Activated CD8-positive, alpha-beta memory T cell treated with anti-CD3 and anti-CD28 coated beads, Interleukin-2, amount 50 U/mL, for 1 hour (primary cell): Measurements from ENCODE around the gene CHRM5.
"Not testable (repeated sequence)": the region's sequence is repeated elsewhere in the genome, so short reads cannot be mapped to it uniquely, and the experiment has no call there.

Source experiments
- DNase-seq: peaks from one replicate; pipeline ENCODE4 v3.0.0-alpha.2; 2020; ENCODE audit errors: extremely low read depth

The CHRM5 gene

DNA sequence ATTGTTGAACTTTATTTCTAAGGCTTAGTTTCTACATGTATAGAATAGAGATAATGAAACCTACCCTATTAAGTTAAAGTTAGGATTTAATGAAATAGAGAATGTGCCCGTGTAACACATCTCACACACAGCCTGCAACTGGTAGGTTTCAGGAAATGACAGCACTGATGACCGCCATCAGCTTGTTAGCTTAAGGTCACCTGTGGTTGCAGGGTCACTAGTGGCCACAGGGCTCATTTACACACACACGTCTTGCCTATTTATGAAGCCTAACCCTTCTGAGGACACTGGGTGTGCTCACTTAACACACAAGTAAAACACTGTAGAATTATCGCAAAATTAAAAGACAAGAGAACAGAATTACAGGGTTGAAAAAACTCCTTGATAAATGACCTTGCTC is 20.1 kb downstream of the CHRM5 start:
- DNase-seq, result no peak

DNA sequence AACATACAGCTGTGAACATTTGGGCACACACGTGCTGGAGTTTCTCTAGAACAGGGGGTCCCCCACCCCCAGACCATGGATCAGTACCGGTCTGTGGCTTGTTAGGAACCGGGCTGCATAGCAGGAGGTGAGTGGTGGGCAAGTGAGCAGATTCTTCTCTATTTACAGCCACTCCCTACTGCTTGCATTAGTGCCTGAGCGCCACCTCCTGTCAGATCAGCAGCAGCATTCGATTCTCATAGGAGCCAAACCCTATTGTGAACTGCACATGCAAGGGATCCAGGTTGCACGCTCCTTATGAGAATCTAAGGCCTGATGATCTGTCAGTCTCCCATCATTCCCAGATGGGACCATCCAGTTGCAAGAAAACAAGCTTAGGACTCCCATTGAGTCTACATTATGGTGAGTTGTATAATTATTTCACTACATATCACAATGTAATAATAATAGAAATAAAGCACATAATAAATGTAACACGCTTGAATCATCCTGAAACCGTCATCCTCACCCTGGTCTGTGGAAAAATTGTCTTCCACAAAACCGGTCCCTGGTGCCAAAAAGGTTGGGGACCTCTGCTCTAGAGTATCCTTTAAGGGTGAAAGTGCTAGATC is 25.8 kb downstream of the CHRM5 start:
- no peak for DNase-seq

DNA sequence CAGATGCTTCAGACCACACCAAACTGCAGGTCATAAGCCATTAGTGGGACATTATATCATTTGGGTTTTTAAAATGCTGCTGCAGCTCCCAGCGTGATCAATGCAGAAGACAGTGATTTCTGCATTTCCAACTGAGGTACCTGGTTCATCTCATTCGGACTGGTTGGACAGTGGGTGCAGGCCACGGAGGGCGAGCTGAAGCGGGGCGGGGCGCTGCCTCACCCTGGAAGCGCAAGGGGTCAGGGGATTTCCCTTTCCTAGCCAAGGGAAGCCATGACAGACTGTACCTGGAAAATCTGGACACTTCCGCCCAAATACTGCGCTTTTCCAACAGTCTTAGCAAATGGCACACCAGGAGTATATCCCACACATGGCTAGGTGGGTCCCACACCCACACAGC is 27.4 kb downstream of the CHRM5 start:
- not testable (repeated sequence) for DNase-seq

DNA sequence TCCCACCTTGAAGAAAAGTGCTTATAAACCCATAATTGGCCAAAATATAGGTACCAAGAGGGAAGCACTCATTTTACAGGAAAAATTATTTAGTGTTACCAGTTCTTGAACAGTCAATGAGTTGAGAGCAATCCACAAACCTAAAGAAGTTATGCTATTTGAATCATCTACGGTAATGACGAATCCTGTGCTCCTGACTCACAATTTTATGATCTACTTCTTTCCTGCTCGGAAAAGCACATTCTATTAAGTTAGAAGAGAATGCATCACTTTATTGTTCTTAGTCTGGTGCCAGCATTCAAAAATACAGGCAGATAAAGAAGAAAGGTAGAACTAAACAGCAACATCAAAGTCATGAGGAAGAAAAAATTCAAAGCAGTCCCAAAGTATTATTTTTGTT is 33.2 kb downstream of the CHRM5 start:
- no peak for DNase-seq

DNA sequence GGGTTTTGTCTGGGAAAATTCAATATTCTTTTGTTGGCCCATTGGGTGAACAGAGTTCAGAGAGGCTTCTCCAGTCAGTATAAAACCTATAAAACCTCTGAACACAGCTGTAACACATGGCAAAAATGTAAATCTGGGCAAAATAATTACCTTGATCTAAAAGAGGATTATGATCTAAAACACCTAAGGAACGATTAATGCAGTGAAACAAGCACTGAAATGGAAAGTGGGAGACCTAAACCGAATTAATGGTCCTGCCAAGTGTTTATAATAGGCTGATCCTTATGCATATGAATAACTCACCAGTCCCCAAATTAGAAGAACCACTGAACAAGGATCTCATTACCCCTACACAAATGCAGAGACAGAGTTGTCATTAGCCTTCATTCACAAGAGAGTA is 38.1 kb downstream of the CHRM5 start:
- no peak for DNase-seq

DNA sequence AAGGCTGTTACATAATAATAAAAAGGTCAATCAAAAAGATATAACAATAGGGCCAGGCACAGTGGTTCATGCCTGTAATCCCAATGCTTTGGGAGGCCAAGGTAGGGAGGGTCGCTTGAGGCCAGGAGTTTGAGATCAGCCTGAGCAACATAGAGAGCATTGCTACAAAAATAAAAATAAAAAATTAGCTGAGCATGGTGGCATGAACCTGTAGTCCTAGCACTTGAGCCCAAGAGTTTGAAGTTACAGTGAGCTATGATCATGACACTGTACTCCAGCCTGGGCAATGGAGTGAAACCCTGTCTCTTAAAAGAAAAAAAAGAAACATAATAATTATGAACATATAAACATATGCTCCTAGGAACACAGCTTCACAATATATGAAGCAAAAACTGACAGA is 41.4 kb downstream of the CHRM5 start:
- no peak for DNase-seq

DNA sequence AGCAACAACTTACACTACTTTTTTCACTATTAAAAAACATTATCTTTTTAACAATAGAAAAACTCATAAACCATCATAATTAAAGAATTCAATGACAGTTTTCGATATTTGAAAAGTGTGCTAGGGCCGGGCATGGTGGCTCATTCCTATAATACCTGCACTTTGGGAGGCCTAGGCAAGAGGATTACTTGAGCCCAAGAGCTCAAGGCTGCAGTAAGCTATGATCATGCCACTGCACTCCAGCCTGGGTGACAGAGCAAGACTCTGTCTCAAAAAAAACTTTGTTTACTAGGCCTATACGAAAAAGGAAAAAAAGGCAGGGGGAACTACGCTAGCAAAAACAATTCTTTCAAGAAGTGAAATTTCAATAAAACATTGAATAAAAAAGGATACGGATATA is 42.6 kb downstream of the CHRM5 start:
- DNase-seq, result no peak

DNA sequence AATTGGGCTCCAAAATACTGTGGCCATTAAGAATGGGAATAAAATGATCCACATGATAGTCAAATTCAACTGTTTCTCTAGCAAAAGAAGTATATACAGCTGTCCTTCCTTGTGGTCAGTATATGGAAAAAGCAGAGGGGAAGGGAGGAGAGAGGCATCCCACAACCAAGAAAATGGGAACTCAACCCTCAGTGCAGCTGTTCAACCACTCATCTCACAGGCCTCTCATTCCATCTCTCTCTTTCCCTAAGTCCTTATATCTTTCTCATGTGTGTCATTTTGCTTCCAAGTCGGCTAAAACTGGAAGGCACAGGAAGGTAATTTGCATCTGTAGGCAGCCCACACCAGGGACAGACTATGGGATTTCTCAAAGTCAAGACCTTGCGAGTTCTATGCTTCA is 43.2 kb downstream of the CHRM5 start:
- no peak for DNase-seq

DNA sequence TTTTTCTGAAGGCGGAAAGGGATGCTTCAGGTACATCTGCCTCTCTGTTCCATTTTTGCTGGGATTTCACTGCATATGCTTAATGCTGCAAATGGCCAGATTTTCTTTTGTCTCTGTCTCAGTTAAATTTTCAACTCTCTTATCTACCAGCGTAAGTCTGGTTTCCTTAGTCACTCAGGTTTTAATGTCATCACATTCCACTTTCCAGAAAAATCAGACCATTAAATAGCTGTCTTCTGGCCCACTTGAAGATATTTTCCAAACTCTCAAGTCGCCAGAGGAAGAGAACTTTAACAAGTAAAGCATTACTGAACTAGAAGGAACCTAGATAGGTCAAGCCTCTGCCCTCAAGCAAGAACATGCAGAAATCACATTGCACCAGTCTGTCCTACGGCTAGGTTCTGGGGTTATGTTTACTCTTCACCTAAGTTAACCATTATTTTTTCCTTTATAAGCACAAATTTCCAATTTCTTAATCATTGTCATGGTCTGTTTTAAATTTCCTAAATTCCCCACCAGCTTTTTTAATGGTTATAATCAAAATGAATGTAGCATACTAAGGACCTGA is 44.2 kb downstream of the CHRM5 start:
- DNase-seq, result no peak

DNA sequence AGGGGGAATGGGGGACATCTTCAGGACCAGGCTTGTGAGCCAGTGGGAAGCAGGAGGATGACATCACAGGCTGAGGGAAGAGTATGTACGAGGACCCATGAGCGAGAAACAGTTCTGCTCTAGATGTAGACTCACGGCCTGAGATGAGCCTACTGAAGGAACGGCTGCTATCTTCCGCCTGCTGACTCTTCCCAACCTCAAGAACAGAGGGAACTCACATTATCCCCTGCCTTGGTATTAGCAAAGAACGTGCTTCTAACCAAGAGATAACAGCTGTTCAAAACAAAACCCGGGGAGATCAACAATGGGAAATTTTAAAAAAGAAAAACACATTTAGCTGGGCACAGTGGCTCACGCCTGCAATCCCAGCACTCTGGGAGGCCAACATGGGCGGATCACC is 45.4 kb downstream of the CHRM5 start:
- no peak for DNase-seq

DNA sequence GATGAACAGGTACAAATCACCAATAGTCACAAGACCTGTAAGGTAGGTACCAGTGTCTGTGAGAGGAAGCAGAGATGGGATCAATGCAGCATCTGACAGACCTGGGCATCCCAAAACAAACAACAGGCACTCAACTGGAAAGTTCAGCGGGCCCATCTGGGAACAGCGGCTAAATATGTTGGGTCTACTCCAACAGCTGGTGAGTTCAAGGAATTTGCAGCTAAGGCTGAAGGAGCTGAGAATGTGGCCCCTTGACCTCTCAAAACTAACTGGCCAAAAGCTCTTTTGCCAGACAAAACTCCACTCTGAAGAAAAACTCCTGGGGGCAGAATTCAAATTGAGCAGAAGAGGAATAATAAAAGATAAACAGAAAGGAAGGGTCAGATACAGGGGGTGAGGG is 46.3 kb downstream of the CHRM5 start:
- DNase-seq, result no peak

DNA sequence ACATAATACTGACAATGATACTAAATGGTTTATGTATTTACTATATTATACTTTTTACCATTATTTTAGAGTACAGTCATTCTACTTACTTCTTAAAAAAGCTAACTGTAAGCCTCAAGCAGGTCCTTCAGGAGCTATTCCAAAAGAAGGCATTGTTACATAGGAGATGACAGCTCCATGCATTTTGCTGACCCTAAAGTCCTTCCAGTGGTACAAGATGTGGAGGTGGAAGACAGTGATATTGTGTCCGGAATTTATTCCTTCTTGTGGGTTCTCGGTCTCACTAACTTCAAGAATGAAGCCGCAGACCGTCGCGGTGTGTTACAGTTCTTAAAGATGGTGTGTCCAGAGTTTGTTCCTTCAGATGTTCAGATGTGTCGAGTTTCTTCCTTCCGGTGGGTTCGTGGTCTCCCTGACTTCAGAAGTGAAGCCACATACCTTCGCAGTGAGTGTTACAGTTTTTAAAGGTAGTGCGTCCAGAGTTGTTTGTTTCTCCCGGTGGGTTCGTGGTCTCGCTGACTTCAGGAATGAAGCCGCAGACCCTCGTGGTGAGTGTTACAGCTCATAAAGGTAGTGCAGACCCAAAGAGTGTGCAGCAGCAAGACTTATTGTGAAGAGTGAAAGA is 49.8 kb downstream of the CHRM5 start:
- no peak for DNase-seq

DNA sequence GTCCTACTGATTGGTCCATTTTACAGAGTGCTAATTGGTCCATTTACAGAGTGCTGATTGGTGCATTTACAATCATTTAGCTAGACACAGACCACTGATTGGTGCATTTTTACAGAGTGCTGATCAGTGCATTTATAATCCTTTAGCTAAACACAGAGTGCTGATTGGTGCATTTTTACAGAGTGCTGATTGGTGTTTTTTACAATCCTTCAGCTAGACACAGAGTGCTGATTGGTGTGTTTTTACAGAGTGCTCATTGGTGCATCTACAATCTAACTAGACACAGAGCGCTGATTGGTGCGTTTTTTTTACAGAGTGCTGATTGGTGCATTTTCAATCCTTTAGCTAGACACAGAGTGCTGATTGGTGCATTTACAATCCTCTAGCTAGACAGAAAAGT is 50.4 kb downstream of the CHRM5 start:
- DNase-seq, result not testable (repeated sequence)

DNA sequence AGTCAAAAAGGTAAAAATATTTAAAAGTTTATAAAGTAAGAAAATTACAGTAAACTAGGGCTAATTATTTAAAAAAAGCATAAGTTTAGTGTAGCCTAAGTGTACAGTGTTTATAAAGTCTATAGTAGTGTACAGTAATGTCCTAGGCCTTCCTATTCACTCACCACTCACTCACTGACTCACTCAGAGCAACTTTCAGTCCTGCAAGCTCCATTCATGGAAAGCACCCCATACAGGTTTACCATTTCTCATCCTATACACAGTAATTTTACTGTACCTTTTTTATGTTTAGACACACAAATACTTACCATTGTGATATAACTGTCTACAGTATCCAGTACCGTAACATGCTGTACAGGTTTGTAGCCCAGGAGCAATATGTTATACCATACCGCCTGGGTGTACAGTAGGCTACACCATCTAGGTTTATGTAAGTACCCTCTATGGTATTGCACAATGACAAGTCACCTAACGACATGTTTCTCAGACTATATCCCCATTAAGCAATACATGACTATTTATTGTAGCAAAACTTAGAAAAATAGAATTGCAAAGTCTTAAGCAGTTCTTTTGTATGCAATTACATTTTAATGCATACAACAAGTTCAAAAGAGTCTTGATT is 51.2 kb downstream of the CHRM5 start:
- no peak for DNase-seq

DNA sequence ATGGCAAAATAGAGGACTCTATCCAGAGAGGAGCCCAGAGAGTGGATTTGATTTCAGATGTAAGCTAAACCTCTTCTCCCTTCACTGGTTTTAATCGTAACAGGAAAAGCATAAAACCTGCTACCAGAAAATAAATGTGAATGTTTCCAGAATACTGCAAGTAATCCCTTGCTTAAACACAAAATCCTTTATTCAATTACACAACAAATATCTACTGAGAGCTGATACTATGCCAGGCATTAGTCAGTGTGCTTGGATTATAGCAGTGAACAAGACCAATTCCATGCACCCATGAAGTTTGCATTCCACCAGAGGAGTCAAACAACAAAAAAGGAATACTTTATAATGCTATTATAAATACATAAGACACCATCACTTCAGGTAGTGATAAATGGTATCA is 55.6 kb downstream of the CHRM5 start:
- DNase-seq, result no peak

DNA sequence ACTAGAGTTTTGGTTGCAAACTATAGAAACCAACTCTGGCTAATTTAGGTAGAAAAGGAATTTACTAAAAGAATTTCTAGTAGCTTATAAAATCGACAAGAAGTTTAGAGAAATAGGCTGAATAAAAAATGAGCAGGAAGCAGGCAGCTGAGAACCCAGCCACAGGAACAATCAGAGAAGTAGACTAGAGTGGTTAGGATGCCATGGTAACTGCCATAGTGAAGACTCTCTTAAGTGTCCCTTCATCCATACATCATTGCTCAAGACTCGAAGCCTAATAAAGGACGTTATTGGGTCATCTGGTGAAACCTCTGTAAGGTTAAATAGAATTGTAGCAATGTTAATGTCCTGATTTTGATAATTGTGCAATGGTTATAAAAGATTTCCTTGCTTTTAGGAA is 57.0 kb downstream of the CHRM5 start:
- DNase-seq, result no peak

DNA sequence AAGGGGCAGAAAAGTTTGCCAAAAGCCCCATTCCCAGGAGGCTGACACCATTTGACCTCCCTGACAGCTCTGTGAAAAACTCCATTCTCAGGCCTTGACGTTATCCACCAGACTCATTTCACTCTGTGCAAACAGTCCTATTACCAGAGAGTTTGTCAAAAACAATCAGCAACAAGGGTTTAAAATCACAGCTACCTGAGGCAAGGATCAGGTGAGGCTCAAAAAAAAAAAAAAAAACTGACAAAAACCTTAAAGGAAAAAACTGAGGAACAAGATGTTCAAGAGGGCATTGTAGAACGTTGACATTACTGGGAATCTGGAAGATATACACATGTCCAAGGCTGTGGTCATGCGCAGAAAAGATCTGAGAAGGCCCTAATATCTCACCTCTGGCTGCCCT is 59.3 kb downstream of the CHRM5 start:
- DNase-seq, result no peak

DNA sequence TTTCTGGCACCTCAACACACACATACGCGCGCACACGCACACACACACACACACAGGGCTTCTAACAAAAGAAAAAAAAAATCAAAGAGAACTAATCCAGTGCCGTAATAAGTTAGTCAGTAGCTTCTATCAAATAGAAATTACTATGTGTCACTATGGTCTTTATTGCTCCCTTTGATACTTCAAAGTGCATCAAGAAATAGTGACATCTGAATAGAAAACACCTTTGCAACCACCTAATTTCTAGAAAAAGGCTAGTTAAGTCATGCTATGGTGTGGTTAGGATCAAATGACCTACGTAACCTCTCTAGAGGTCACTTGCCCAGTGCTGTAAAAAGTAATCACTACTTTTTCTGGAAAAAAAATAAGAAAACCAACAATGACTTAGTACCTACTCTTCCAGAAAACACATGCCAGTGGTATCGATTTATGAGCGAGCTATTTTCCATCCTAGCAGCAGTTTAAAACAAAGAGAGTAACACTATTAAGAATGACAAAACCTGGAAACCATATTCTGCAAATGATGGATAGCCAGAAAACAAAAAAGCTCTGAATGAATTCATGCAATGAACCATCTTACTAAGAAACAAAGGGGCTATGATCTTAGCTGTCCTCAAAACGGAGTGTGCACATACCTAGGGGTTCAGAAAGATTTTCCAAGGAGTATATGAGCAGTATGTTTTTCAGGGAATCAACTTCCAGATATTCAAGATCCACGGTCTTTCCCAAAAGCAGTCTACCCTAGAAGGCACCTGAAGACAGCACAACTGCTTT is 63.9 kb downstream of the CHRM5 start:
- DNase-seq, result no peak

DNA sequence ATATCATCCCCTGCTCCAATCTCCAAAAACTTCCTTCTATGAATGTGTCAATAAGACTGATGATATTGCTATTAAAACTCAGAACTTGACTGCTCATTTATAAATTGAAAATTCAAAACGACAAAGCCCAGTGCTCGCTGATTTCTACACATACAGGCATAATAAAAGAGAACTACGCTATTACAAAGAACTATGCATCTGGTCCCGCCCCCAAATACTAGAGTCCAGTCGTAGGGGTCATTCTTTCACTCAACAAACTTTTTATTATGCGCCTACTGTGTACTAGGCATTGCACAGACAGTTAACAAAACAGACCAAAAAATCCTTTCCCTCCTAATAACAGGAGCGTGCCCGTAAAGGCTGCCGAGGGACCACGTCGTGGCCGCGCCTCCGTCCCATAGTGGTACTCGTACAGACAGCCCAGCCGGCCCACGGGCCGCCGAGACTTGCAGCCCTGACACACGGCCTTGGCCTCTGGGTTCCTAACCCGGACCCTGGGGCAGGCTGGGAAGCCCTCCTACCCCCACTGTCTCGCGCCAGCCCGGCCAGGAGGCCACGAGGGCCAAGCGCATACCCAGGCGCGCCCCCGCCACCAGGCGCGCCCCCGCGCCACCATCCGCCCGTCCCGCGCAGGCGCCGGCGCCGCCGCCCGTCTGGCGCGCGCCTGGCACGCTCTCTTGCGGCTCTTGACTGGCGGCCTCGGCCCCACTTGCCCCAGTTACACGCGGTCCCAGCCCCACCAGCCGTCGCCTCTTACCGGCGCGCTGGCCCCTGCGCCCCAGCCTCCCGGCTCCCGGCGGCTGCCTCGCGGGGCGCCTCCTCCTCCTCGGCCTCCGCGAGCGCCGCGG is 70.0 kb downstream of the CHRM5 start:
- no peak for DNase-seq

DNA sequence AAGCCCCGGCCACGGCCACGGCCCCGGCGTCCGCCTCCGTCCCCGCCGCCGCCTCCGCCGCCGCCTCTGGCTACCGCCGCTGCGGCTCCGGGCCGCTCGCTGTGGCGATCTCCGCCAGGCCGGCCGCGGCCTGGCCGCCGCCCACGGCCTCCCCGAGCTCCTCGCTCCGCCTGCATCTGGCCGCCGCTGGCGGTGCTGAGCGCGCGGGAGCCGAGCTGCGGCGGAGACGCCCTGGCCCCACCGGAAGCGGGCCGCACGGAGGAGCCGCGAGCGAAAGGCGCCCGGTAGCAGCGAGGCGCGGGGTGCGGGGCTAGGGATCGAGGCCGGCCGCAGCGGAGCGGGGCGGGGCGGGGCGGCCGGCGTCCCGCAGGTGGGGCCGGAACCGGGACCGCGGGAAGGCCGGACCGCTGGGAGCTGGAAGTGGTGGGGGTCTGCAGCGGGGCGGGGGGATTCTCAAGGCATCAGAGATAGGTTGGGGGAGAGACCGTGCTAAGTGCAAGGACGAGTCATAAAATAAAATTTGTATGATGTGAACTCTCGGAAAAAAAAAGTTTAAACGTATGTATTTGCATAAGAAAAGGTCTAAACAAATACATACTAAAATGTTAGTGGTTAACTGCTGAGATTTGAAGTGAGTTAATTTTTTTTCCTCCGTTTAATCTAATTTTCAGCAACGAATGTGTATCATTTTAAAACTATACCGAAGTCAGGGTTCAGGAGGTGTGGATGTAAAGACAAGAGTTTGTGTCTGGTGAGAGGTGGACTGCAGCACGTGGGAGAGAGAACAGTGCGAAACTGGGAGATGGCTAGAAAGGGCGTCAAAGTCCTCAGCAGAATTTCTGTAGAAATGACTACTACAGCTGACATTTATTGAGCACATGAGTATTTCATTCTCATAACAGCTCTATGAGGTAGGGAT is 70.8 kb downstream of the CHRM5 start, which contains the start of gene AVEN:
Gene AVEN, minus strand, starts transcription at position 334 of the 919 bp plus-strand sequence. Its CDS starts 158 bp downstream, at position 176.
- no peak for DNase-seq

DNA sequence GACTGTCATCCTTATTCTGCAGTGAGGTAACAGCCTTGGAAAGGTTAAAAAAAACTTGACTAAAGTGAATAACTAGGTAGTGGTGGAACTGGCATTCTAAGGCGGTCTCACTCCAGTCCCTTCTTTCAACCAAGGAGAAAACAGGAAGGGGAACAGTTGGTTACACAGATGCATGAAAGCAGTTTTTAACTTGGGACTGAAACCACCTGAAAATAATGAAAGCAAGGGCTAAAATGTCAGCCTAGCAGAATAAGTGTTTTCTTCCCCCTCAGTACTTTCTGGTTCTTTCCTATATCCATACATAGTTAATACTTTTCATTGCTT is 71.5 kb downstream of the CHRM5 start:
- no peak for DNase-seq
